Naive thymus-derived CD4-positive, alpha-beta T cell (primary cell): ENCODE measurements around the gene RNF182. TPM values are rescaled to one million over a fixed set of nuclear protein-coding genes. Genes with fewer than 3 reads are reported as not detected.
"Not testable (repeated sequence)": the region's sequence is repeated elsewhere in the genome, so short reads cannot be mapped to it uniquely, and the experiment has no call there.

Experiments
- ATAC-seq: fragments of 150-1000 bp; cut with Tn5 transposase; 2 replicates; pipeline ENCODE4 v1.10.0; 2021; ENCODE audit warnings: mild to moderate bottlenecking, moderate library complexity
- CTCF ChIA-PET: fragments of 350-600 bp; sonication (Branson Sonifier 250); formaldehyde crosslinking; loops from one replicate; lab custom pipeline; 2021; ENCODE audit warnings: antibody characterized with exemption; lab: Charles Lee
- POLR2A ChIA-PET: fragments of 350-600 bp; sonication (Branson Sonifier 250); formaldehyde crosslinking; loops from one replicate; lab custom pipeline; 2021; ENCODE audit warnings: antibody characterized with exemption, inconsistent platforms; lab: Charles Lee
- DNase-seq, 9 donors: peaks; one replicate each; pipeline versions ENCODE4 v3.0.0 to v3.0.0-alpha.2; 2020 to 2022; ENCODE audit warnings: mixed read lengths in 1 of 9
- H3K27ac ChIP-seq: one replicate; pipeline ENCODE4 v1.7.0; 2013; ENCODE audit warnings: mild to moderate bottlenecking, low read depth, low read length, moderate library complexity
- H3K27me3 ChIP-seq, 2 donors: one replicate each; pipeline ENCODE4 v1.7.0; 2013; ENCODE audit warnings: low read length in 2 of 2, mild to moderate bottlenecking in 2 of 2, moderate library complexity in 2 of 2; ENCODE audit not compliant: control insufficient read depth in 2 of 2, insufficient read depth in 2 of 2
- H3K36me3 ChIP-seq, 3 experiments: 1 replicate in 2 of 3; 2 replicates in 1 of 3; pipeline ENCODE4 v1.7.0; 2013; ENCODE audit warnings: low read length in 3 of 3, mild to moderate bottlenecking in 3 of 3, moderate library complexity in 1 of 3; ENCODE audit not compliant: insufficient read depth in 3 of 3, control insufficient read depth in 2 of 3
- H3K4me1 ChIP-seq, 2 donors: one replicate each; pipeline ENCODE4 v1.7.0; 2013; ENCODE audit warnings: low read length in 2 of 2, mild to moderate bottlenecking in 2 of 2, moderate library complexity in 1 of 2; ENCODE audit not compliant: control insufficient read depth in 2 of 2, insufficient read depth in 2 of 2
- H3K4me3 ChIP-seq: 2 replicates; pipeline ENCODE4 v1.7.0; 2013; ENCODE audit warnings: mild to moderate bottlenecking, low read length
- H3K9me3 ChIP-seq, 3 experiments: 1 replicate in 2 of 3; 2 replicates in 1 of 3; pipeline ENCODE4 v1.7.0; 2013; ENCODE audit warnings: low read length in 3 of 3; ENCODE audit not compliant: control insufficient read depth in 2 of 3
- H3K27ac Mint-ChIP-seq, 9 donors: one replicate each; pipeline ENCODE4 v1.8.0; 2020 to 2022; ENCODE audit warnings: mixed read lengths in 9 of 9, mild to moderate bottlenecking in 8 of 9, moderate library complexity in 5 of 9, inconsistent platforms in 2 of 9
- H3K27me3 Mint-ChIP-seq, 5 donors: one replicate each; pipeline ENCODE4 v1.8.0; 2021 to 2022; ENCODE audit warnings: mixed read lengths in 5 of 5, mild to moderate bottlenecking in 1 of 5
- H3K36me3 Mint-ChIP-seq, 5 donors: one replicate each; pipeline ENCODE4 v1.8.0; 2020 to 2022; ENCODE audit warnings: mixed read lengths in 5 of 5, mild to moderate bottlenecking in 3 of 5, inconsistent platforms in 1 of 5
- H3K4me1 Mint-ChIP-seq, 7 donors: one replicate each; pipeline ENCODE4 v1.8.0; 2020 to 2022; ENCODE audit warnings: mixed read lengths in 7 of 7, mild to moderate bottlenecking in 3 of 7, inconsistent platforms in 1 of 7
- H3K4me3 Mint-ChIP-seq, 10 donors: one replicate each; pipeline ENCODE4 v1.8.0; 2020 to 2022; ENCODE audit warnings: mild to moderate bottlenecking in 10 of 10, mixed read lengths in 10 of 10, moderate library complexity in 6 of 10, inconsistent platforms in 2 of 10
- H3K9me3 Mint-ChIP-seq, 11 donors: one replicate each; pipeline ENCODE4 v1.8.0; 2020 to 2022; ENCODE audit warnings: mixed read lengths in 11 of 11, mild to moderate bottlenecking in 4 of 11, inconsistent platforms in 1 of 11, moderate library complexity in 1 of 11
- intact Hi-C, 2 donors: fragments of 100-400 bp; cut with micrococcal nuclease; formaldehyde crosslinking; loops; one replicate each; pipeline ENCODE4 v1.15.1; 2023
- polyA plus RNA-seq, 2 donors: library from polyadenylated mRNA; unstranded; fragments of 300-500 nt; fragmentation: Illumina TruSeq; gene quantifications; one replicate each; pipeline ENCODE4 v1.2.3, GENCODE V29; 2021
- total RNA-seq, 6 experiments: library from RNA in 5 of 6; stranded (reverse) in 5 of 6; gene quantifications; 1 replicate in 5 of 6; 2 replicates in 1 of 6; pipeline ENCODE4 v1.2.3 and lab custom pipeline; 2021 to 2026

Gene RNF182
- total and polyA plus RNA-seq, 7 experiments from 2014 or later = not detected

DNA sequence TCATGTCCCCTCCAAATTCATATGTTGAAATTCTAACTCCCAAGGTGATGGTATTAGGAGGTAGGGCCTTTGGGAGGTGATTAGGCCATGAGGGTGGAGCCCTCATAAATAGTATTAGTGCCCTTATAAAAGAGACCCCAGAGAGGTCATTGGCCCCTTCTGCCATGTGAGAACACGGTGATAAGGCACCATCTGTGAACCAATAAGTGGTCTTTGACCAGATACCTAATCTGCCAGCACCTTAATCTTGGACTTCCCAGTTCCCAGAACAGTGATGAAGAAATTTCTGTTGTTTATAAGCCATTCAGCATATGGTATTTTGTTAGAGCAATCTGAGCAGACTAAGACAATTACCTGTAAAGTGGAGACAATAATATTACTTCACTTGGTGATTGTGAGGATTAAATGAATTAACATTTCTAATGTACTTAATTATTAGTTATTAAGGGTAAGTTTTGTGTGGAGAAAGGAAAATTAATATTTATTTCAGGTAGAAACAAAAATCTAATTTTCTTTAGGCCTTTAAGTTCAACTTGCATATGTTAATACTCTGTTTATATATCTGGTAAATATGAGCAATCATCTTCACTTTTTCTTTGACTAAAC is 7.1 kb downstream of the RNF182 start:
- ChIA-PET POLR2A (no interaction called here), CTCF (no interaction called here)
- H3K27me3 Mint-ChIP-seq = peaks cover 49 to 54% (median 52%) of the 10 kb centered on the region in 5 donors
- Histone ChIP-seq H3K27me3 (peaks cover 5 to 9% of the 10 kb centered on the region in 2 donors), H3K36me3 (no peaks in the 10 kb centered on the region), H3K9me3 (peaks cover 0 to 3% (median 0%) of the 10 kb centered on the region in 3 experiments), H3K4me1 (no peaks in the 10 kb centered on the region), H3K27ac (no peak overlapping the region), H3K4me3 (no peak overlapping the region)
- DNase-seq (no peak), ATAC-seq (no peak)
- H3K9me3 Mint-ChIP-seq = peaks cover 0 to 13% (median 0%) of the 10 kb centered on the region in 11 donors
- H3K4me1 Mint-ChIP-seq = peaks cover 0 to 14% (median 3%) of the 10 kb centered on the region in 7 donors
- H3K36me3 Mint-ChIP-seq = peaks cover 0 to 4% (median 0%) of the 10 kb centered on the region in 5 donors
- intact Hi-C loops = no loop called here
- no peak overlapping the region for H3K4me3 Mint-ChIP-seq
- no peak overlapping the region for H3K27ac Mint-ChIP-seq

DNA sequence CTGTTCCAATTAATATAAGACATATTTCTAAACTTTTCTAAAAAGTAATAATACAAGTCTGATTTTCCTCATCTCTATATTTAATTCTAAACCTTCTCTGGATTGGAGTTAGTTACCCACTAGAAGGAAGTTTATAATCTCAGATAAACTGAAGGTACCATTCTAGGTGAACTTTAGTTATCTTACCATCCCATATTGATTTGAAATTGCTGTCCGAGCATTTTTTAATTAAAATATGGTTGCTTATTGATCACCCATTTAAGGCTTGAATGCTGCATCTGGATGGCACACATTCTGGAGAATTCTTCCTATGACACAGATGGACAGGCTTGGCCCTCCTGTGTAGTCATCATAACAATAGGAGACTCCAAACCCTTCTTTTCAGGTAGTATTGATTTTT is 8.0 kb downstream of the RNF182 start:
- POLR2A ChIA-PET = interaction anchor here (0.6 kb wide), 1 partner anchor 715 kb away, joined by 3 read pairs; no protein-coding TSS in a partner anchor

DNA sequence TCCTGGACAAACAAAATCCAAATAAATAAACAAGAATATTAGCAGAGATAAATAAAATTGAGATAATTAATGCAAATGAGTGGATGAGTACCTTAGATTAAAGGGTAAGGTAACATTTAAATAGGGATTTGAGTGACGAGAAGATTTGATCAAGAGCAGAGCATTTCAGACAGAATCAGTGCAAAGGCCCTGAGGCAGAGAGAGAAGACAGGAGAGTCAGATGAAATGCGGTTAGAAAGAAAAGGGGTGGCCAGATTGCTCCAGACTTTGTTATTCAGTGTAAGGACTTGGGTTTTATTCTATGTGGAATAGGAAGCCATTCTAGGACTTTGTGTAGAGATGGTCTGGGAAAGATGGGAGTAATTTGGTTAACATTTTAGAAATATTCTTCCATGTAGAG is 10.0 kb downstream of the RNF182 start:
- ATAC-seq = no peak
- ChIA-PET POLR2A (no interaction called here), CTCF (no interaction called here)
- Mint-ChIP-seq H3K4me3 (no peak overlapping the region), H3K9me3 (peaks cover 0 to 8% (median 0%) of the 10 kb centered on the region in 11 donors), H3K36me3 (peaks cover 0 to 4% (median 0%) of the 10 kb centered on the region in 5 donors), H3K27me3 (peaks cover 23 to 30% (median 28%) of the 10 kb centered on the region in 5 donors), H3K27ac (no peak overlapping the region), H3K4me1 (peaks cover 0 to 14% (median 3%) of the 10 kb centered on the region in 7 donors)
- no peaks in the 10 kb centered on the region for H3K27me3 ChIP-seq
- H3K27ac ChIP-seq = no peak overlapping the region
- H3K9me3 ChIP-seq = peaks cover 0 to 3% (median 0%) of the 10 kb centered on the region in 3 experiments
- no peak overlapping the region for H3K4me3 ChIP-seq
- intact Hi-C loops = no loop called here
- H3K36me3 ChIP-seq = no peaks in the 10 kb centered on the region
- no peak for DNase-seq
- H3K4me1 ChIP-seq = no peaks in the 10 kb centered on the region

More for the DNA sequence above, 8.0 kb downstream of the RNF182 start:
- no peak overlapping the region for H3K4me3 Mint-ChIP-seq
- DNase-seq = no peak
- peaks cover 0 to 3% (median 0%) of the 10 kb centered on the region in 3 experiments for H3K9me3 ChIP-seq
- peaks cover 0 to 4% (median 0%) of the 10 kb centered on the region in 5 donors for H3K36me3 Mint-ChIP-seq
- peaks cover 1 to 3% of the 10 kb centered on the region in 2 donors for H3K27me3 ChIP-seq
- H3K27ac Mint-ChIP-seq = no peak overlapping the region
- no peaks in the 10 kb centered on the region for H3K4me1 ChIP-seq
- intact Hi-C loops = no loop called here
- H3K9me3 Mint-ChIP-seq = peaks cover 0 to 8% (median 0%) of the 10 kb centered on the region in 11 donors
- H3K4me3 ChIP-seq = no peak overlapping the region
- H3K27me3 Mint-ChIP-seq = peaks cover 41 to 45% (median 44%) of the 10 kb centered on the region in 5 donors
- CTCF ChIA-PET = no interaction called here
- peaks cover 0 to 14% (median 3%) of the 10 kb centered on the region in 7 donors for H3K4me1 Mint-ChIP-seq
- no peak for ATAC-seq
- H3K36me3 ChIP-seq = no peaks in the 10 kb centered on the region
- H3K27ac ChIP-seq = no peak overlapping the region

GRCh38 chr6:13935190-13935880 is 10.6 kb downstream of the RNF182 start:
- no peaks in the 10 kb centered on the region for H3K36me3 ChIP-seq
- no peak overlapping the region for H3K4me3 Mint-ChIP-seq
- no peak overlapping the region for H3K27ac ChIP-seq
- H3K36me3 Mint-ChIP-seq = peaks cover 0 to 4% (median 0%) of the 10 kb centered on the region in 5 donors
- no peaks in the 10 kb centered on the region for H3K27me3 ChIP-seq
- peaks cover 0 to 3% (median 0%) of the 10 kb centered on the region in 3 experiments for H3K9me3 ChIP-seq
- peaks cover 0 to 14% (median 3%) of the 10 kb centered on the region in 7 donors for H3K4me1 Mint-ChIP-seq
- H3K27me3 Mint-ChIP-seq = peaks cover 25 to 32% (median 31%) of the 10 kb centered on the region in 5 donors
- no peak overlapping the region for H3K4me3 ChIP-seq
- no peak for DNase-seq
- intact Hi-C loops = no loop called here
- no peaks in the 10 kb centered on the region for H3K4me1 ChIP-seq
- no peak for ATAC-seq
- CTCF ChIA-PET = no interaction called here
- POLR2A ChIA-PET = no interaction called here
- H3K9me3 Mint-ChIP-seq = peaks cover 0 to 8% (median 0%) of the 10 kb centered on the region in 11 donors
- no peak overlapping the region for H3K27ac Mint-ChIP-seq

DNA sequence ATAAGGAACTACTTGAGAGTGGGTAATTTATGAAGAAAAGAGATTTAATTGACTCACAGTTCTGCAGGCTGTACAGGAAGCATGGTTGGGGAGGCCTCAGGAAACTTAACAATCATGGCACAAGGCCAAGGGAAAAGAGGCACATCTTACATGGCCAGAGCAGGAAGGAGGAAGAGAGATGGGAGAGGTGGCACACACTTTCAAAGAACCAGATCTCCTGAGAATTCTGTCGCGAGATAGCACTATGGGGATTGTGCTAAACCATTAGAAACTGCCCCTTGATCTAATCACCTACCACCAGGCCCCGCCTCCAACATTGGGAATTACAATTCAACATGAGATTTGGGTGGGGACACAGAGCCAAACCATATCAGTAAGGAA is 11.1 kb downstream of the RNF182 start:
- H3K27ac ChIP-seq, H3K4me3 ChIP-seq, intact Hi-C loops, DNase-seq, H3K9me3 ChIP-seq, H3K4me1 ChIP-seq, H3K27me3 ChIP-seq, ATAC-seq, H3K36me3 Mint-ChIP-seq, H3K4me3 Mint-ChIP-seq, POLR2A ChIA-PET, H3K27ac Mint-ChIP-seq, H3K36me3 ChIP-seq, H3K9me3 Mint-ChIP-seq, CTCF ChIA-PET: not testable (repeated sequence)
- Mint-ChIP-seq H3K27me3 (peaks cover 23 to 31% (median 27%) of the 10 kb centered on the region in 5 donors), H3K4me1 (peaks cover 0 to 14% (median 3%) of the 10 kb centered on the region in 7 donors)

DNA sequence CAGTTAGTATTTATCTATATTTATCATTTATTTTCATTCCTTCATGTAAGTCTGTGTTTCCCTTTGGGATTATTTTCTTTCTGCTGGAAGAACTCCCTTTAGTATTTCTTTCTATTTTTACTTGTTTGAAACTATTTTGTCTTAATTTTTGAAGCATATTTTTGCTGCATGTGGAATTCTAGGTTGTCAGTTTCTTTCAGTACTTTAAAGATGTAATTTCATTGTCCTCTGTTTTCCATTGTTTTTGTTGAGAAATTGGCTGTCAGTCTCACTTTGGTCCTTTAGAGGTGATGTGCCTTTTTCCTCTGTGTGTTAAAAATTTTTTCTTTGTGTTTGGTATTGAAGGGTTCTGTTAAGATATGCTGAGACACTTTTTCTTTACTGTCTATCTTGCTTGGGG is 17.1 kb downstream of the RNF182 start:
- intact Hi-C loops = no loop called here
- Histone ChIP-seq H3K4me3 (no peak overlapping the region), H3K36me3 (no peaks in the 10 kb centered on the region), H3K4me1 (no peaks in the 10 kb centered on the region), H3K27ac (no peak overlapping the region), H3K9me3 (no peaks in the 10 kb centered on the region), H3K27me3 (no peaks in the 10 kb centered on the region)
- Mint-ChIP-seq H3K9me3 (peaks cover 0 to 21% (median 5%) of the 10 kb centered on the region in 11 donors), H3K4me1 (no peaks in the 10 kb centered on the region), H3K27me3 (peaks cover 22 to 50% (median 46%) of the 10 kb centered on the region in 5 donors), H3K36me3 (peaks cover 0 to 8% (median 0%) of the 10 kb centered on the region in 5 donors), H3K4me3 (no peak overlapping the region), H3K27ac (no peak overlapping the region)
- CTCF ChIA-PET = no interaction called here
- ATAC-seq (no peak), DNase-seq (no peak)
- POLR2A ChIA-PET = no interaction called here
